ENCODE measurements around the gene CACNA2D1.

DNA sequence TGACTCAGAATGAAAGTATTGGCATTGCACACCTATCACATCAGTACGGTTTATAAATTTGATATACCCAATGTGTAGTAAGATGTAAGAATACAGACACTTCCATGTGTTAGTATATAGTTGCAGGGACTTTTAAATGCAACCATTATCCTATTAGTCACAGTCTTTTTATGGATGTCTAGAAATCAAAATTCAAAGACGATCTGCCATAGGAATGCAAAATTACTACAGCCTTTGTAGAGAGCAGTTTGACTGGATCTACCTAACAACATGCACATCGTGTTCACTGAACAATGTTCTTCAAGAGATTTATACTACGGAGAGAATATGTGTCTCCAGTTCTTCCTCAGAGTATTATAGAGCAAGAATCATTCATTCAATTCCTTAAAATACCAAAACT, 356.5 kb downstream of the CACNA2D1 start:
- no peak for TF ChIP-seq POLR2AphosphoS5 (IDR thresholded peaks at IDR 0.05; ENCODE audit: low read depth, low read length)
- no peak for TF ChIP-seq TAF1 (IDR thresholded peaks at IDR 0.05; ENCODE audit: borderline replicate concordance, insufficient read depth, low read length)
- no peak for TF ChIP-seq SIN3A (IDR thresholded peaks at IDR 0.05; ENCODE audit: borderline replicate concordance, insufficient read depth, low read length)
- TF ChIP-seq, protein P1, sequence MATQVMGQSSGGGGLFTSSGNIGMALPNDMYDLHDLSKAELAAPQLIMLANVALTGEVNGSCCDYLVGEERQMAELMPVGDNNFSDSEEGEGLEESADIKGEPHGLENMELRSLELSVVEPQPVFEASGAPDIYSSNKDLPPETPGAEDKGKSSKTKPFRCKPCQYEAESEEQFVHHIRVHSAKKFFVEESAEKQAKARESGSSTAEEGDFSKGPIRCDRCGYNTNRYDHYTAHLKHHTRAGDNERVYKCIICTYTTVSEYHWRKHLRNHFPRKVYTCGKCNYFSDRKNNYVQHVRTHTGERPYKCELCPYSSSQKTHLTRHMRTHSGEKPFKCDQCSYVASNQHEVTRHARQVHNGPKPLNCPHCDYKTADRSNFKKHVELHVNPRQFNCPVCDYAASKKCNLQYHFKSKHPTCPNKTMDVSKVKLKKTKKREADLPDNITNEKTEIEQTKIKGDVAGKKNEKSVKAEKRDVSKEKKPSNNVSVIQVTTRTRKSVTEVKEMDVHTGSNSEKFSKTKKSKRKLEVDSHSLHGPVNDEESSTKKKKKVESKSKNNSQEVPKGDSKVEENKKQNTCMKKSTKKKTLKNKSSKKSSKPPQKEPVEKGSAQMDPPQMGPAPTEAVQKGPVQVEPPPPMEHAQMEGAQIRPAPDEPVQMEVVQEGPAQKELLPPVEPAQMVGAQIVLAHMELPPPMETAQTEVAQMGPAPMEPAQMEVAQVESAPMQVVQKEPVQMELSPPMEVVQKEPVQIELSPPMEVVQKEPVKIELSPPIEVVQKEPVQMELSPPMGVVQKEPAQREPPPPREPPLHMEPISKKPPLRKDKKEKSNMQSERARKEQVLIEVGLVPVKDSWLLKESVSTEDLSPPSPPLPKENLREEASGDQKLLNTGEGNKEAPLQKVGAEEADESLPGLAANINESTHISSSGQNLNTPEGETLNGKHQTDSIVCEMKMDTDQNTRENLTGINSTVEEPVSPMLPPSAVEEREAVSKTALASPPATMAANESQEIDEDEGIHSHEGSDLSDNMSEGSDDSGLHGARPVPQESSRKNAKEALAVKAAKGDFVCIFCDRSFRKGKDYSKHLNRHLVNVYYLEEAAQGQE (IDR thresholded peaks at IDR 0.05; ENCODE audit: insufficient read depth in 1 of 2, low read depth in 2 of 2, low read length in 2 of 2): no peak
- TF ChIP-seq FOXP2 (optimal IDR thresholded peaks at IDR 0.05; ENCODE audit: borderline replicate concordance, extremely low read depth, extremely low read length, insufficient read depth): no peak
